HG03280 (cell line): ENCODE data around the gene CHST15.

ENCODE experiments used
- ATAC-seq: cut with Tn5 transposase; IDR thresholded peaks from one replicate; pipeline ENCODE4 v1.9.1; 2021; ENCODE audit warnings: mild to moderate bottlenecking, moderate library complexity; ENCODE audit not compliant: unreplicated experiment

The CHST15 gene

DNA sequence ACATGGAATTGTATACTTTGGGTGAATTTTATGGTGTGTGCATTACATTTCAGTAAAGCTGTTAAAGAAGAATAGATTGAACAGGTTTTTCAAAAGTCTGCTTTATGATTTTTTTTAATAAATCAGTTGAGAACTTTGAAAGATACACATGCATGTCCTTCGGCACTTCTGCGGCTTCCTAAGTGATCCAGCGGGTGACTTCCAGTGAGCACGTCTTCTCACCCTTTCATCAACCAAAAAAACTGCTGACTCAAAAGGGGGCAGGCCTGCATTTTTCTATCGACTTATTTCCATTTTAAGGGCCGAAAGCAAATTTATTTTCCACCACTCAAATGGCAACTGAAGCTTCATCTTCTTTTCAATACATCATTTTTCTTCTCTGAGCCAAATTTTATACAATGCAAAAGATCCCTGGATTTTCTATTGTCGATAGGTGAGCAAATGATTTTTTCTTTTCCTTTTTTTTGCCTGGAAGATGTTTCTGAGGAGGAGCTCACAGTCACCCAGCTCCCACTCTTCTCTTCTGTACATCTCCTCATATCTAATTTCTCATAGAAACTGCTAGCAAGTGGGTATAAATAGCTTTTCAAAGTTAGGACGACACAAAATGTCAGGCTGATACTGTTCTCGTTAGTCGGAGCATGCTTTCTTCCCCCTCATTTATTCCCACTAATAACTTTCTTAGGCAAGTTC is 10.2 kb downstream of the CHST15 start:
- ATAC-seq = no peak

DNA sequence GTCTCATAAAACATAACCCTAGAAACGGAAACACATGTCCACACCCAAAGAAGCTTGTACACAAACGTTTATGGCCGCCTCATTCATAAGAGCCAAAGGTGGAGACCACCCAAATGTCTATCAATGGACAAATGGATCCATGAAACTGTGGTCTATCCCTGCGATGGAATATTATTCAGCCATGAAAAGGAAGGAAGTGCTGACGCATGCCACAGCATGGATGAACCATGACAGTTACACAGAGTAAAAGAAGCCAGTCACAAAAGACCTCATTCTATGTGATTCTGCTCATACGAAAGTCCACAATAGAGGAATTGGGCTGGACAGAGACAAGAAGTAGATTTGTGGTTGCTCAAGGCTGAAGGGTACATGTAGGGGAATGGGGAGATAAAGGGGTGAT is 10.8 kb downstream of the CHST15 start:
- ATAC-seq = no peak

DNA sequence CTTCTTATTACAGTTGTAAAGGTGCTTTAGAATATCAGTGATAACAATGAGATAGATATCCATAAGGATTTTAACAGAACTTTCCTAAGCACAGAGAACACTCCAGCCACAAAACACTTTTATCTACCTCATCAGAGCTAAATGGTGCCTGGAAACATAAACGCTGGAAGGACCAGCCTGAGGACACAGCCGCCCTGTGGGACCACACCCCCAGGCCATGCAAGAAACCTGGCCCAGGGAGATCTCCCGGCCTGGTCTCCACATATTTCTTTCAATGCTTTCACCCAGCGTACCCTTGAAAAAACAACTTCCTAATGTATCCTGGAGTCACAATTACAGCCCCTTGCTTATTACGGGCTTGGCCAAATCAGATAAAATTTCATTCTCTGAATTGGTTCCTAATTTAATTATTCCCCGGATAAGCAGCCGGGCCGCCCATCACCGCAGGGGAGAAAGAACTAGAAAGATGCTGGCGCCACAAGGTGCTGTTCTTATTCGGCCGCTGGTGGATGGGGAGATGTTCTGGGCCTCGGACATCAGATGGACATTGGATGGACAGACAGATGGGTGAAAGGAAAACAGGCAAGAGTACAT is 11.8 kb downstream of the CHST15 start:
- no peak for ATAC-seq

DNA sequence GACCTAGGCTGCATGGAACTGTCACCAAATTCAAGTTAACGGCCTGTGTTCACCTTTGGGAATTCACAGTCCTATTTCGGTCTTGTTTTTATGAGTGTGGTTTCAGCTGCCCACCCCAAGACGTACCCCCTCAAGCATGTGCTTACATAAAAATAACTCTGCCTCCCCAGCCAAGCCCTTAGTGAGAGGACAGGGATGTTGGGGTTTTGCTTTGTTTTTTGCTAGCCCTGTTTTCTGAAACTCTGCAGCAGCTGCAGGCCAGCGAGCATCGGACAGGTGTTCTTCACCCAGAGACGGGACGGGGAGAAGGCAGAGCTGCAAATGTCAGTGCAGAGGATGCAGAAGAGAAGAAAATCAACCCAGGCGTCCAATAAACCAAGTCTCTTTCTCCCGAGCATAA is 13.5 kb downstream of the CHST15 start:
- ATAC-seq = no peak

DNA sequence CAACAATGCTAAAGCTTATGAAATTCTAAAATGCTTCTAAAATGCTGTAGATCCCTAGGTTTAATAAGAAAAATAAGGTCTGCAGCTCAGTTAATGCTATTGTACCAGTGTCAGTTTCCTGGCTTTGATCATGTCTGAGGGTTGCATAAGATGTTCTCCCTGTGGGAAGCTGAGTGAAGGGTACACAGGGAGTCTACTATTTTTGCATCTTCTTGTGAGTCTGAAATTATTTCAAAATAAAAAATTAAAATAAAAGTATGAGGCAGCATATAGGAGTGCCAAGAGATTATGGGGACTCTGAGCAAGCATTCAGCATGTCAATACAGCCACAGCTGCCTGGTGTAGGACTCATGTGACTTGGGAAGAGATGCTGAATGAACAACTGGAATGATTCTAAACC is 14.7 kb downstream of the CHST15 start:
- no peak for ATAC-seq

DNA sequence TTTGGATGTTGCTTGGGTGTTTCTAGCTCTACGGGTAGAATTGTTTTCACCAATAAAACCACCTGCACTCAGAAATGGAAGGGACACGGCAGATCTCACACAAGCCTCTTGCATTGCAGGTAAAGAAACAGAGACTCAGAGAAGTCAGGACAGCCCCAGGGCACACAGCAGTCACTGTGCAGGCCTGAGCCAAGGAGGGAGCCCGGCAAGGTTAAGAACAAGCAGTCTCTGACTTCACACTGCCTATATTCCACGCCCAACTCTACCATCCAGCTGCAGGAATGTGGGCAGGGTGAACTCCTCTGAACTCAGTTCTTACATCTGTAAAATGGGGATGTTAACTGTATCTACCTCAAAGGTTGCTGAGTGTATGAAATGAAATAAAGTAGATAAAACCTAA is 15.4 kb downstream of the CHST15 start:
- no peak for ATAC-seq

DNA sequence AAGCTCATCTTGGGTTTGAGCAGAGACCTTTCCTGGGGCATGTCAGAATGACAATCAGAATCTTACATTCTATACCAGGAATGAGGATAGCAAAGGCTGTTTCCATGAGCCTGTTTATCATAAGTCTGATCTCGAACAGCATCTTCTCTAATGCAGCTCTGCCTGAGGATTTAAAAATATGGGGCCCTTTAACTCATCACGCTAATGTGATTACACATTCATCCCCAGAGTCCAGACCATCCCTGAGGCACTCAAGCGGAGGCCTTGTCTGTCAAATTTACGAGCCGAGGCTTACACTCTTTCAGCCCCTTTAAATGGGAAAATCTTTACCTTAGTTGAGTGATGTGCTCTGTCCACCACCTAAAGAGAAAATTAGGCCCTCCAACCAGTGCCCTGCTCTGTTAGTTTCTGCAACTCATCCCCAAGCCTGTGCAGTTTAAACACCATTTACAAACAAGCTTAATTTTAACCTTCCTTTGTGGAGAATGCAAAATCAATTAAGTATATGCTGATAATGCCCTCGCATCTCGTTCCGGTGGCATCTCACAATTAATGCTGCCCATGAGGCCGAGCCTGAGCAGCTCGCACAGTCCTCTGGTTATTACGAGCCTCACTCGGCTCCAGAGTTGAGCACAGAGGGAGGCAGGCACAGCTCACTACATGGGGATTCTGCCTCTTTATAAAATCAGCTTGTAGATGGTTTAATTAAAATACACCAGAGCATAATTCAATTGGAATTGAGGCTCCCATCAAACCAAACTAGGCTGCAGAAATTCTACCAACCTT is 16.0 kb downstream of the CHST15 start:
- ATAC-seq = no peak

DNA sequence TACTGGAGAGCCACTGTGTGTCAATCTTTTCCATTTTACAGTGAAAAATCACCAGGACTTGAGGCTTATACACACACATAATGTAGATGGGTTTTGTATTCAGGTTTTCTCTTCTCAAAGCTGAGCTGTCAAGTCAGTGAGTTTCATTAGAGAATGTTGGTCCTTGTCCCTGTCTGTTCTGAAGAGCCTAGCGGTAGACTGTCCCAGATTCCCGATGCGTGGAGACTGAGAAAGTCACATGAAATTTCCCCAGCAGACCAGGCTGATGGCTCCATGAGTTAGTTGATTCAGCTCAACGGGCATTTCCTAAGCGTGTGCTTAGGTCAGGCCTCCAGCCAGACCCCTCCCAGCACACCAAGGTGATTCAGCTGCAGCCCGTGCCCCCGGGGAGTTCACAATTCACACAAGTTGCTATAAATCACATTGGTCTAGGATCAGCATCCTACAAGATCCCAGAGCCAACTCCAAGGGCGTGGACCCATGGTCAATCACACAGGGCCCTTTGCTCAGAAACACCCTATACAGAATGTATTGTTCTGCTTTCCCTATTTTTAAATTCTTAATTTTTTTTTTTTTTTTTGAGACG is 17.2 kb downstream of the CHST15 start:
- no peak for ATAC-seq

DNA sequence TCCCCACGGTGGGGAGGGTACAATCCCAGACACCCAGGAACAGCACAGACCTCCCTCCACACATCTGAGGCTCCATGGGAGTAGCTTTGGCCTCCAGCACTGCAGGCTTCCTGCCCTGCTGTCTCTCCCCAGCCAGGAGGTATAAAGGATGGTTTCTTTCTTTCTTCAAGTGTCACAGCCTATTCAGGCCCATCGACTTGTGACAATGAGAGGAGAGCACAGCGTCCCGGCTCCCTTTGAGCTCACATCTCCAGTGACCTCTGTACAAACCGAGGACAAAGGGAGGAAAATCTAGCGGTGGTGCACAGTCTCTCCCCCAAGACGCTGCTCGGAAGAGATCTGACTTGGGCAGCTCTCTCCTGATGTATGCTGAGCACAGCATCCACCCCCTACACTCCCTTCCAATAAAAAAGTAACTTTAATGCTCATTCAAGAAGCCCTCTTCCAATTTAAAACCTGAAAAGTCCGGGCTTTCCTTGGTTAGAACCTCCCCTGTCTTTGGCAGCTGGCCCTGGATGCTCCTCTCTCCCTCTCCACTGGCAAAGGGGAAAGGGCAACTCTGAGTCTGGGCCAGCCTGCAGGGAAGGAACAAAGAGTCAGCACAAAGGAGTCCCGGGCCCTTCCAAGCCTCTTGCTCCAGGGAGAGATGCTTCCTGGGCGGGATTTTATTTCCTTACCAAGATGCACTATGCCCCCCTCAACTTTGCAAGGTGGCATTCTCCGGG is 18.0 kb downstream of the CHST15 start:
- no peak for ATAC-seq

DNA sequence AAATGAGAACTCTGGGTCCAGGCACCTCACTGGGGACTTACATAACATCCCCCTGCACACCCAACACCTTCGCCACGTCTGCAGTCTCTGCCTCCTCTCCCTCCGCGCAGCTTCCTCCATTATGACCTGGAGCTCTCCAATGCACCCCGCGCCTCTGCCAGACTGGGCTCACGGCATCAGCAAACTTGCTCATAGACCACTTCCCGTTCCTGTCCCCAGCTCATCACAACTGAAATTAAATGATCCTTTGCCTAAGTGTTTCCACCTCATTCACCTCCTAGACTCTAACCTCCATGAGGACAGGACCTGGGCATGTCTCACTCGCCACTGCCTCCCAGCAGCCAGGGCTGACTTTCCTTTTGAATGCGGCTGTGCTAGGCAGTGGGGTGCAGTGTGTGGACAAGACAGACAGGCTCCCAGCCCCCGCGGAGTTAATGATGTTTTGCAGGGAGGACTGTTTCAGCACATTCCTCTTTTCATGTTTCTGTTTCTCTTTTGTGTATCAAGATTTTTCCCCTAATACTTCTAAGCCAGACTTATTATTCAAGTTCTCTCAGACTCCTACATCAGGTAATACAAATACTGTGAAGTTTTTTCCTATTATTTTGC is 18.8 kb downstream of the CHST15 start:
- ATAC-seq = no peak

DNA sequence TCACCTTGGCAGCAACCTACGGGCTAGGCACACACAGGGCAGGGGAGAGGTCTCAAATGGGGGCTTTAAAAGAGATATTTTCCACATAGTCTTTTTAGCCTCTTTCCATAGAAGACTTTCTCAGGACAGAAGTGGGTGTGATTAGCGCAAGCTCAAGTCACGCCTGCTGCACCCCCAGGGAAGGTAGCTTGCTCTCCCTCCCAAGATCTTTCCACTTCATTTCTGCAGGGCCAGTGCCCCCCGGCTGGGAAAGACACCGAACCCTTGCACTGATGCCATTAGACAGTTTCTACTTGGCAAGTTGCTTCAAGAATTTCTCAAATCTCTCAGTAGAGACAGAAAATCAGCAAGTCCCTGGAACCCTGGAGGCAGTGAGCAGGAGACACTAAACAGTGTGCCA is 19.4 kb downstream of the CHST15 start:
- ATAC-seq = no peak

DNA sequence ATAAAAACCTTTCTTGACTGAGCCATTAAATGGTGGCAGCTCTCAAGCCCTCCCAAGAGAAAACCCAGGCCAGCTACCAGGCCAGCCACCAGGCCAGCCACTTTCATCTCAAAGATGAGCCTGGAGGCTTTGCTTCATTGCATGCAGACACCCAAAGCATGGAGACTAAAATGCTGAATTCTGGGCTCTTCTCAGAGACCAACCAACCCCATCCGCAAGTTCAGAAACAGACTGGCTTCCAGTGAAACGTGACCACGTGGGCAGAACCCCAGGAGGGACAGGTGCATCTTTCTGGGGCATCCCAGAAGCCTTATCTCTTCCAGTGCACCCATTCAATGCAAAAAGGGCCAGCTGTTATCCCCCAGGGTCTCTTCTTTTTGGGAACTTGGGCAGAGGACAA is 20.9 kb downstream of the CHST15 start:
- no peak for ATAC-seq

DNA sequence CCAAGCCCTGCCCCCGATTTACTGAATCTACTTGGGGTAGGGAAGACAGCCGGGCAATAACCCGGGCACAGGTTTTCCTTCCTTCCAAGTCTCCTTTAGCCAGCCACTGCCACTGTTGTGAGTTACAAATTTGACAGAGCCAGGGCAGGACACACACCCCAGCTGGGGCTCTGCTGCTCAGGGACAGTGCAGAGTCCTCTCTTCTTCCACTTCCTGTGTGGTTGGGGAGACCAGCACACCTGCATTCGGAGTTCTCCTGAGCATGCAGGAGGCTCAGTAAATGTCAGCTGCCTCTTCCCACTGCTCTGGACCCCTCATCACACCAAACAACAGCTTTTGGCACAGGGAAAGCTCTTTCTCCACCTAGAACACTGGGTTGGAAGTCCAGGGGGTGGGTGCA is 21.3 kb downstream of the CHST15 start:
- no peak for ATAC-seq

DNA sequence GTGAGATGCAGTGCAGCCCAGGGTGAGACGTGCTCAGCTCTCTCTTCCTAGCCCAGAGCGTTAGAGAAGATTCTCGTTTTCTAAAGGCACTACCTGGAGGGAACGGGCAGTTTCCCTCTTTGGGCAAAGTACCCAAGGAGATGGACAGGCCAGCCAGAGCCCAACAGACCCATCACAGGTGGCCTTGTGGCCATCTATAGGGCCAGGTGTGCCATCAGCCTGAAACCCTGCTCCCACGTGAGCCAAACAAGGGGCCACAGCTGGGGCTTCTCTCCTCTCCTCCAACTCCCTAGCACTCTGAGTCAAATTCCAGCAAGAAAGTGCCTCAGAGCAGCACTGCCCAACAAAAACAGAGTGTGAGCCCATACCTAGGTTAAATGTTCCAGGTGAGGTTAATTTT is 22.3 kb downstream of the CHST15 start:
- ATAC-seq = no peak

DNA sequence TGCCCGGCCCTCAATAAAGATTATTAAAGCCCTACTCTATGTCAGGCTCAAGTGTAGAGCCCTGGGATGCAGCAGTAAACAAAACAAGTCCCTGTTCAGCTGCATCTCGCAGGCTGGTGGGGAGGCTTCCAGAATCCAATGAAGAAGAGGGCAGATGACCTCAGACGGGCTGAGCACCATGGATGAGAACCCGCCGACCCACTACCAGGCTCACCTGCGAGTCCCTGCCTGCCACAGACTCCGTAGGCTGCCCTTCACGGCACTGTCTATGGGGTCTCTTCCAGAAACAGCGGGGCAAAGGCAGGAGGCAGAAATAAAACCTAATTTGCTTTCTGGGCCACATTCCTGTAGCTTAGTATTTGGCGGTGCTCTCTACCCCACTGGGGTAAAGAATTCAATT is 22.7 kb downstream of the CHST15 start:
- no peak for ATAC-seq

DNA sequence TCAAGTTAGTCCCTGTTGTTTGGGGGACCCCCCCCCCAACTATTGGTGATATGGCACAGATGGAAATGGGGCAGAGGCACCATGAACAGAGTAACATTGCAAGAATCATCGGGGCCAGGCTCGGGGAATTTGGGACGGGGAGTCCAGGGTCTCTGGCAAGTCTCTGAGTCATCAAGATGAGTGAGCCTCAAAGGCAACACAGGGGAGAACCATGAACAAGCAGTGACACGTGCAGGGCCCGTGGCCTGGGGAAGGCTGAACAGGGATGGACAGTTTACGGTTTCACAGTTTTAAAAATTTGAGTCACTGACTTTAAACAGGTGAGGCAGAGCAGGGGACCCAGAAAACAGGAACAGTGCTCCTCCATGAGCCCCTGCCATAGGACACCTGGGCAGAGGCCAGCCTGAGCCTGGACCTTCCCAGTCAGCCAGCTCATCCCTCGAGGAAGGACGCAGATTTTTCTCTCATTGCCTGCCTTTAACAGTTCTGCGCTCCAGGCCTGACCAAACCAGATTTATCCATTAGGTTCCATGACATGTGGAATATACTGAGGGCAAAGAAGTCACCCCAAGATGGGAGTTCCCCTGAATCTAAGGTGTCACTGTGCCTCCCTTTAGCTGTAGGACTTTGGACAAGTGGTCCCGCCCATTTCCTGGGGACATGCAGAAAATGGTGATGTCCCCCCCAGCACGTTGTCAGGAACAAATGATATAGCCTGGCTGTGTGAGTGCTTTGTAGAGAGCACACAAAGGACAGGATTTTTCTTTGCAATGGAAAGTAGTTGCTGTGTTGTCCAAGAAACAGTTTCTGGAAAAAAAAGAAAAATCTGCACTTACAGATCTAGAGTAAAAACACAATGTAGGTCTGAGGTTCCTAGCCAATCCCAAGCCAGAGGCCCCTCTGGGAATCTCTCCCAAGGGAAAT is 23.8 kb downstream of the CHST15 start:
- no peak for ATAC-seq

DNA sequence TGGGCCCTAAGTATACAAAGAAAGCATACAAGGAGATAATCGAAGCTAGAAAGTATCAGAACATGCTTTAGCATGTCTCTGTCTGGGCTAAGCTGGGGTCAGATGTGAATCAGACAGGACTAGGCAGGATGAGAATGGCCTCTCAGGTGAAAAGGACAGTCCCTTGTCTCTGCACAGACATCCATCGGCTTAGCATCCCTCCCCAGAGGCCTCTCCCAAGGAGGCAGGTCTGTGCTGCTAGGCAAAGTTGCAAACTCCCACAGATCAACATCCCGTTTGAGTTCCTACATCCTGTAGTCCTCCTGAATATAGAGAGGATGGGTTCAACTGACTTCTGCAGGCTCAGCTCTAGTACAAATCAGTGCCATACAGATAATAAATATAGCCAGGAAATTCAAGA is 24.5 kb downstream of the CHST15 start:
- no peak for ATAC-seq

DNA sequence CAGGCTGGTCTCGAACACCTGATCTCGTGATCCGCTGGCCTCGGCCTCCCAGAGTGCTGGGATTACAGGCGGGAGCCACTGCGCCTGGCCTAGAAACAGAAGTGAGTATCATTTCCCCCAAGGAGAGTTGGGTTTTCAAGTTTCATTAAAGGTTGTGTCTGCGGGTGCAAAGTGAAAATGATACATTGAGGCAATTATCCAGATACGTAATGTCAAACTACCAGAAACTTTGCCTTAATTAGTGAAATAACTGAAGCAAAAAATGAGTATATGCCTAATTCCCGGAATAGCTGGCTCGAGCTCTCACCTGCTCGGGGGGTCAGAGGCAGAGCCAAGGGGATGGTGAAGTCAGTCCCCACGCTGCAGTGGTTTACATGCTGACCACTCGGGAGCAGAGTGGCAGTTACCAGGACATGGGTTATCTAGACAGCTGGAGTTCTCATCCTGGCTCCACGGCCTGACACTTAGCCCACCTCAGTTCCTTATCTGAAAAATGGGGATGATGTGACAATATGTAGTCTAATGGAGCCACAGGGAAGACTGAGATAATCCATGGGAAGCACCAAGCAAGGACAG is 25.5 kb downstream of the CHST15 start:
- ATAC-seq = no peak
